IPS DF 4.7 (cell line): Measurements from ENCODE around the gene ABHD16B.
"Not testable (repeated sequence)": the region's sequence is repeated elsewhere in the genome, so short reads cannot be mapped to it uniquely, and the experiment has no call there.

ENCODE experiments used
- DNase-seq: peaks from one replicate; pipeline ENCODE4 v3.0.0-alpha.2; 2013; ENCODE audit warnings: low spot score; ENCODE audit errors: extremely low read depth

ABHD16B gene

GRCh38 chr20:63834491-63834880, 26.8 kb upstream of the ABHD16B start:
- no peak for DNase-seq

DNA sequence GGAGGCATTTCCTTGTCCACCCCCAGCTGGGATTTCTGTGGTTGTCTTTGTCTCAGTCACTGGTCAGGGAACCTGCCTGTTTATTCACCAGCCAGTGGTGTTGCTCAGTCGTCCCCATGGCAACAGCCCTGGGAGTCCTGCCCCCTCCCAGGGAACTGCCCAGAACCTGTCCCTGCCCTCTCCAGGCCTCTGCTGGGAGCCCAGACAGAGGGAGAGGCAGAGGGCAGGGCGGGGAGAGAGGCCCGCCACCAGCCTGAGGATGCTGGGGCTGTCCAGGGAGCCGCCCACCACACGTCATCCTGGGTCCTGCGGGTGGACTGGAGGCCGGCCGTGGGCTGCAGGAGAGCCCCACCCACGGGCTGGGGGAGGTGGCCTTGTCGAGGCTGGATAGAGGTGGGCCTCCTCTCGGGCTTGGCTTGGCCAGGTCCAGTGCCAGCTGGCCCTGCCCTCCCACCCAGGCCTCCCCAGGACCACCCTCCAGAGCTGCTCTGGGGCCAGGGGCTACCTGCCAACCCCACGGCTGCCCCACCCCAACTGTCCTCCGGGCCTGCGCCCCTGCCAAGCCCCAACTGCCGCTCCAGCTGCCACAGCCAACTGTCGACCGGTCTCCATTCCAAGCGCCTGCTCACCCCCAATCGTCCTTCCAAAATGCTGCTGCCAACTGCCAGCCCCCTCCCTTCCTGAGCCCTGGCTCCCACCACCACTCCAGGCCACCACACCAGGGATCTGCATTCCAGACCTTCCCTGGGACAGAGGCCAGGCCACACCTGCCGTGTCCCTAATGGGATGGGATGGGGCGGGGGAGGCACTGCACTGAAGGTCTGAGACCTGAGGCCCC, 26.1 kb upstream of the ABHD16B start:
- no peak for DNase-seq

GRCh38 chr20:63836458-63837344, 24.6 kb upstream of the ABHD16B start:
- no peak for DNase-seq

GRCh38 chr20:63837479-63837878, 23.8 kb upstream of the ABHD16B start:
- no peak for DNase-seq

DNA sequence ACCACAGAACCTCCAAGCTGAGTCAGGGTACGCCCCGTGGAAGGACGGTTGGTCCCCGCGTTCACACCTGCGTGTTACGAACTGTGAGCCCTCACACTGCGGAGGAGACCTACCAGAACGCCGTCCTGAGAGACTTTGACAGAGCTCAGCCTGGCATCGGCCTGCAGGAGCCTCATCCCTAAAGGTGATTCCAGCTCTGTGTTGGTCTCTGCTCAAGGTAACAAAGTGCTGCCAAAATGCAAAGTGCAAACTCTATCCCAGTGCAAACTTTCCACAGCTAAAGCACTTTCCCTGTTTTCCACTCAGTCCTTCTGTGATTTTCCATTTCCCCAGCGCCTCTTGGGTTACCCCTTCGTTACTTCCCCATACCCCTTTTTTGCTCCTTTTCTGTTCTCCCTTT, 21.7 kb upstream of the ABHD16B start:
- DNase-seq, result no peak

DNA sequence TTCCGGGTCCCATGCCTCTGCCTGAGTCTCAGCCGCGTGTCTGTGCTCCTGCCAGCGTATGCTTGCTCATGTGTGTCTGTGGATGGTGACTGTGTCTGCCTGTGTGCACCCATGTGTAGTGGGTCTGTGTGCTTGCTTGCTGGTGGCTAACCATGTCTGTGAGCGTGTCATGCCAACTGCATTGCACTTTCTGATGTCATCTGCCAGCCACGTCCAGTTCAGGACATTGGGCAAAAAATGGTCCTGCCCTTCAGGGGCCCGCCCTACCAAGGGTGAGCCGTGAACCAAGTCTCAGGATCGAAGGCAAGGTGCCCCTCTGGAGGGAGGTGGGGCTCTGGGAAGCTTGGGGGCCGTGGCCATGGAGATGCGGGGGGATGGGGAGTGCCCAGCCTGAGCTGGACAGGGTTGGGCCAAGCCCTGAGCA, 20.9 kb upstream of the ABHD16B start:
- DNase-seq, result no peak

DNA sequence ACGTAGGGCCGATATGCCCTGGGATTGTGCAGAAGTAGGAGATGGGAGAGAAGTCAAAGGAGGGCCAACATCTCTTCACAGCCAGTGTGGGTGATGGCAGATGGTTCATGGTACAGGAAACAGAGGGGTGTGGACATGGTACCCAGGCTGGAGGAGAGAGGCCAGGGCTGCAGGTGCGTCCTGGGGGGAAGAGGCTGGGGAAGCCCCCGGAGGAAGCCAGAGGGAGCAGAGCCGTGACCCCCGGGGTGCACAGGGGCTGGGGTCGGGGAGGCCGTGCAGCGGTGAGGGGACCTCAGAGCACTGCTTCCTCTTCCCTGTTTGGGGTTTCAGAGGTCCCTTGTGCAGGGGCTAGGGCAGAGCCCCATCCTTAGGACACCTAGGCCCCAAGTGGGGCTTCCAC, 19.0 kb upstream of the ABHD16B start:
- DNase-seq, result no peak

DNA sequence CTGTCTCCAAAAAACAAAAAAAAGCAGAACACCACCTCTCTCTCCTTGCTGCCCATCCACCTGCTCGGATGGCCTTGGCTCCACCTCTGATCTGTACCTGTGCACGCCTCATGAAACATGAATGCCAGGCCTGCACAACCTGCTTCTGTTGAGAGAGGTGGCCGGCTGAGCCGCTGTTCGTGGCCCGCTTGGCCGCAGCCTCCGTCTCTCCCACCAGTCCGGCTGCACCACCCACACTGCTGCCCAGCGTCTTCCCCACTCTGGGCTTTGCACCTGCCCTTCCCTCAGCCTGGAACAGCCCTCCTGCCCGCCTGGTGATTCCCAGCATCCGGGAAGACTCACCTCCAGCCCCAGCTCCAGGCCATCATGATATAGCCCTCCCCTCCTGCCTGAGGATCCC, 18.1 kb upstream of the ABHD16B start:
- no peak for DNase-seq

DNA sequence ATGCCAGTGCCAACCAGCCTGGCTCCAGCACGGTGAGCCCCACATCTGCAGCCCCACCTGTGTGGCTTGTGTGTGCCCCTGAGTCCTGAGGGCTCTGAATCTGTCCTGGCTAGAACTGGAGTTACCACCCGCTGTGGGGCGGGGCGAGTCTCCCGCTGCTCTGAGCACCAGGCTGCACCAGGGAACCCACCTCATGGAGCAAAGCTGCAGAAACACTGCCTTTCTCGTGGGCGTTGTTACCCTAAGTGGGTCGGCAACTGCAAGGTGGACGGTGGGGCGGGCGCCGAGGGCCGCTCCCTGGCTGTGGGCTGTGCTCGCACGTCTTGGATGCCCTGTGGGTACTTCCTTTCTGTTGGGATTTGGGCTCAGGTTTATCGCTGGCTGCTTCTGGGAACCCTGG, 17.5 kb upstream of the ABHD16B start:
- no peak for DNase-seq

DNA sequence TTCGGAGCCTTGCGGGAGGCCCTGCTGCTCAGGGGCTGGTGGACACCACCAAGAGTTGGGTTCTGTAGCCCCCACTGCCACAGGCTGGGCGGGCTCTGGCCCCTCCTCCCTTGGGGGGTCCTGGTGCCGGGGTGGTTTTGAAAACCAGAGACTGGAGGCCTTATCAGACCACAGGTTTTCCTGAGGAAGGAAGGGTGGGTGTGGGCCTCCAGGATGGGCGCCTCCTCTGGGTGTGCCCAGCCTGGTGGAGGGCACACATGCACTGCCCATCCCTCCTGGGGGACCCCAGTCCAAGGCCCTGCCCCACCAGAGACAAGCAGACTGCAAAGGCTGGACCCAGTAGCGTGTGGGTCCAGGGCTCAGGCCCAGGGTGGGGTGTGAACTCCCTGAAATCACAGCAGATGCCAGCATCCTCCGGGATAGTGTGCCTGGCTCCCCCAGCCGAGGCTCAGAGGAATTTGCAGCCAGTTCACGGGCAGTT, 16.7 kb upstream of the ABHD16B start:
- DNase-seq, result no peak

GRCh38 chr20:63846128-63846771, 15.0 kb upstream of the ABHD16B start:
- DNase-seq, result no peak

DNA sequence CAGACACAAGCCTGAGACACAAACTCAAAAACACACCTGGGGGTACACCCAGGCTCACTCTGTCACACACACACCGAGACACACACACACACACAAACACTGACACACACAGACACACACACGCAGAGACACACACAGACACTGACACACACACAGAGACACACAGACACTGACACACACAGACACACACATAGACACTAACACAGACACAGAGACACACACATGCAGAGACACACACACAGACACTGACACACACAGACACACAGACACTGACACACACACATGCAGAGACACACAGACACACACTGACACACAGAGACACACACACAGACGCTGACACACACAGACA, 14.4 kb upstream of the ABHD16B start:
- no peak for DNase-seq

DNA sequence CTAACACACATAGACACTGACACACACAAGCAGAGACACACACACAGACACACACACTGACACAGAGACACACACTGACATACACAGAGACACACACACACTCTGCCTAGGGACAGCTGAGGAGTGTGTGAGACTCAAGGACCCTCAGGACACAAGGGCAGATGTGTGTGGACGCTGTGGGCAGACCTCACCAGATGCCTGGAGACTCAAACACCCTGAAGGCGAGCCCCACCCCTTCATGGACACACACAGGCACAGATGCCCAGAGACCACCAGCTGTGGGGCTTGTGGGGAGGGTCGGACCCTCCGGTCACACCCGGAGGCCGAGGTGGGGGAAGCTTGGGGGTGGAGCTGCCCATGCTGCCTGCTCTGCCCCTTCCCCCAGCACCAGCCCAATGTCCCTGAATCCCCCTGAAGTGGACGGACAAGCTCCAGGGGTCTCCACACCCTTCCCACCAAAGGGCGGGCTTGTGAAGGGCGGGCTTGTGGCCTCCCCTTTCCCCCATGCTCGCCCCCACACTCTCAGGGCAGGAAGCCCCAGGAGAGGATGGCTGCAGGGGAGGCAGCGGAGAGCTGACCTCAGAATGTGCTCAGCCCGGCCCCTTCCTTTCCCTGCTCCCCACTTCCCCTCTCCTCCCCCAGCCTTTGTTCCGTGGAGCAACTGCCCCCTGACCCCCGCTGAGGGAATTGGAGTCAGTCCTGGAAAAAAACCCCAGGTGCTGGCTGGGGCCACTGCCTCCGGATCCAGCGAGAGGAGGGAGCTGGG, 13.9 kb upstream of the ABHD16B start:
- DNase-seq, result no peak

GRCh38 chr20:63848003-63848911, 13.0 kb upstream of the ABHD16B start:
- DNase-seq, result no peak

DNA sequence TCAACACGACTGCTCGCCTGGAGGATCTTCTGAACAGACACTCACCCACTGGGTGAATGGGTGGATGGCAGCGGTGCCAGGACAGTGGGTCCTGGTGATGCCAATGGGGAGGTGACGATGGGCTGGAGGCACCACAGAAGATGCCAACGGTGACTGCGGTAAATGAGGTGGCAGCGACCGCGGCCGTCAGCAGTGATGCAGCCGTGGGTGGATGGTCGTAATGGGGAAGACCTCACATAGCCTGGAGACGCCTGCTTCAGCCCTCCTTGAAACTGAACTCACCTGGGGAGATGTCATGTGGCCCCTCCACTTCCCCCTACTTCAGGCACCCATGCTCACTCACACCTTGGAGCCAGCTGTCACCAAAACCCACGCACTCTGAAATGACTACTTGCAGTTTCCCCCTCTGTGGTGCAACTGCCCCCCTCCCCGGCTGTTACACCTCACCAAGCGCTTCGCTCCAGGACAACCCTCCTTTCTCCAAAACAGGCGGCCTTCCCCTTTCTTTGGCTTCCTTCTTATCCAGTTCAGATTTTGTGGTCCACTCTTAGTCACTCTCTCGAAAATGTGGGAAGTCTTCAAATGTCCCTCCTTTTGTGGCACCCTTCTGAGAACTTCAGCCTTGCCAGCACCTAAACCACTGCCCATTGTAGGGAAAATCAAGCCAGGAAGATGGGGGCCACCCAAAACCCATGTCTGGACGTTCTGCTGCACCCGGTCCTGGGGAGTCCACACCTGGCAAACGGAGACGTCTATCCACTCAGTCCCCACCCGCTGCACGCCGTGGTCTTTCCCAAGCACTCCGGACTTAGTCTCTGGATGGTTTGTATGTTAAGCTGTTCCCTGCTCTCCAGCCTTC, 10.4 kb upstream of the ABHD16B start:
- no peak for DNase-seq

- DNase-seq, result not testable (repeated sequence)
Observed at GRCh38 chr20:63851548-63851943, 9.8 kb upstream of the ABHD16B start.

- DNase-seq, result not testable (repeated sequence)
Observed at GRCh38 chr20:63853733-63854068, 7.6 kb upstream of the ABHD16B start.

DNA sequence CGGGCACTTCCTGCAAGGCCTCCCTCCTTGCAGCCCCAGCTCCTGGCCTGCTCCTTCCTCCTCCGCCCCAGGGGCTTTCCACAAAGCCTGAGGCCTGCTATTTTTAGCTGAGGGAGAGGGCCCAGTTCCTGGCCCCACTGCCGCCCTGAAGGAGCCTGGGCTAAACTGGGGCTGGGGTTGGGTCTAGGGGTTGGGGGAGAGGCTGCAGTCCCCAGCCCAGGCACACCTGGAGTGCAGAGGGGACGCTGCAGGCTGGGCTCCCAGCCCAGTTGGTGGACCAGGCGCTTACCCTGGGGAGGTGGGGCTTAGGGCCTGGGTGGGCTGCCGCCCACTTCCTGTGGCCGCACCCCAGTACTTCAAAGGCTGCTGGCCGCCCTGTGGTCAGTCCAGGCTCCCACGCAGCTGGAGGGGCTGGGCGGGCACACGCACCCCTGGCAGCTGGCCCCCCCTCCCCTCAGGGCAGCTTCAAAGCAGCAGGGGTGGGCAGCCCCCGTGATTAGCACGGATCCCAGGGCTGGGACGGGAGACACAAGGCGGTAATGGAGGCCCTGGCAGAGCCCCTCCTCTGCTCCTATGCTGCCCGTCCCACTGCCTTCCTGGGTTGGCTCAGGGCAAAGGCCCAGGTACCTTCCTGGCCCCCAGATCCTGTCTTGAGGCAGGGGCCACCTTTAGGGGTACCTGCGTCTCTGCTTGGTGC, 7.1 kb upstream of the ABHD16B start:
- DNase-seq, result no peak
